SK-N-MC (cell line): ENCODE data around the gene STEAP2.

Experiments
- EZH2 ChIP-seq: fragments of 200-600 bp; sonication (generic); IDR thresholded peaks from one replicate; pipeline ENCODE4 v1.6.1; 2017; ENCODE audit warnings: antibody characterized with exemption
- POLR2AphosphoS5 ChIP-seq: IDR thresholded peaks from 2 replicates; pipeline ENCODE4 v1.6.1; 2012; ENCODE audit warnings: mild to moderate bottlenecking, low read depth, low read length, borderline replicate concordance

DNA sequence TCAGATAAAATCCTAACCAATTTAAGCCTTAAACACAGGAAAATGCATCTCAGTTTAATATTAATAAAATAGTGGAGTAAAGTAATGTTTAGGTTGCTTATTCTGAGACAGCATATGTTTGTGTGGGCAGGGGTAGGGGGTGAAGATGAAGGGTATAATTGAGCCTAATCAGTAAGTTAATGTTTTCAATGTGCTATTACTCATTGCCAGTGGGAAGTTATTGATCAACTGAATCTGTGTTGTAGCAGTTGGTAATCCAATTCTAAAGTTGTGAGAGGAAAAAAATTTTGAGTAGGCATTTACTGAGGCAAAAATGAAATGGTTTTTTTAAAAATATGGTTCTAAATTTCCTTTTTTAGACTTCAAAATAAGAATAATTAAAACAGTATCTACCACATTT, 49.9 kb downstream of the STEAP2 start:
- no peak for TF ChIP-seq EZH2
- TF ChIP-seq POLR2AphosphoS5, result no peak
